Dermis microvascular lymphatic vessel endothelial cell (primary cell): ENCODE measurements around the gene FBXL16. TPM values are rescaled to one million over a fixed set of nuclear protein-coding genes. Genes with fewer than 3 reads are reported as not detected.

ENCODE experiments used
- DNase-seq, 2 donors: peaks; one replicate each; pipeline versions ENCODE4 v3.0.0 to v3.0.0-alpha.2; 2010; ENCODE audit warnings: low read depth in 2 of 2
- total RNA-seq: library from RNA; depleted of rRNA; stranded (reverse); fragments of >200 nt; gene quantifications from 2 replicates; pipeline ENCODE4 v1.2.1, GENCODE V29; 2014

The FBXL16 gene
- total RNA-seq, 1 donor from 2014 or later = under 0.01 TPM

DNA sequence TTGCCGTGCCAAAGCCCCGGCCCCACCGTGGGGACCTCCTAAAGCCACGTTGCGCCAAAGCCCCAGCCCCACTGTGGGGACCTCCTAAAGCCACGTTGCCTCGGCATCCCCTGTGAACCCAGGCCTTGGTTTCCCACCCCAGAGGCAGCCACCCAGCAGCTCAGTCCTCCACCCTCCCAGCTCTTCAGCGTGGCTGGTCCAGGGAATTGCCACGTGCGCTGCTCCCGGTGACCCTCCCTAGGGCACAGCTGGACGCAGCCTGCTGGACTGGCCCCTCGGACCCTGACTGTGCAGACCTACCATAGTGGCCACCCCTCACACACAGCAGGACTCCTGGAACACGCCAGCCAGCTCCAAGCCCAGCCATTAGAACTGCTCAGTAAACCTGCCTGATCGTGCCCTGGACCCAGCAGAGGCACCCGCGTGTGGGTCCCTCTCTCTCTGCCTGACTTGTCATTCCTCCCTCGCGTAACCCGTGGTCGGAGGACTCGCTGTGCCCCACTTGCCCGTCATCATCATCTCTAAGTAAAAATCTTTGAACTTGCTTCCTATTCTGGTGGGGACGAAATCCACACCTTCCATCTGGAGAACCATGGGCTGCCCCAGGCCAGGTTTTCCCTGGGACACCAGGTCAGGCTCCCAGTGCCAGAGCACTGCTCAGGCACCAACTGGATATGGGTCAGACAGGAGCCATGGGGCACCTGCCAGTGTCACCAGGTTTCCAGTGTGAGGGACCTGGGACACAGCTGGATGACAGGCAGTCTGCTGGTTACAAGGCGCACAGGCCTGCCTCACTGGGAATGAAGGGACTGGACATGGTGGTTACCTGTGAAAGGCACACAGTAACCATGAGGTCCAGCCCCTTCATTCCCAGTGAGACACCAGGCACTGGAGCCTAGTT is 29.6 kb upstream of the FBXL16 start:
- no peak for DNase-seq

DNA sequence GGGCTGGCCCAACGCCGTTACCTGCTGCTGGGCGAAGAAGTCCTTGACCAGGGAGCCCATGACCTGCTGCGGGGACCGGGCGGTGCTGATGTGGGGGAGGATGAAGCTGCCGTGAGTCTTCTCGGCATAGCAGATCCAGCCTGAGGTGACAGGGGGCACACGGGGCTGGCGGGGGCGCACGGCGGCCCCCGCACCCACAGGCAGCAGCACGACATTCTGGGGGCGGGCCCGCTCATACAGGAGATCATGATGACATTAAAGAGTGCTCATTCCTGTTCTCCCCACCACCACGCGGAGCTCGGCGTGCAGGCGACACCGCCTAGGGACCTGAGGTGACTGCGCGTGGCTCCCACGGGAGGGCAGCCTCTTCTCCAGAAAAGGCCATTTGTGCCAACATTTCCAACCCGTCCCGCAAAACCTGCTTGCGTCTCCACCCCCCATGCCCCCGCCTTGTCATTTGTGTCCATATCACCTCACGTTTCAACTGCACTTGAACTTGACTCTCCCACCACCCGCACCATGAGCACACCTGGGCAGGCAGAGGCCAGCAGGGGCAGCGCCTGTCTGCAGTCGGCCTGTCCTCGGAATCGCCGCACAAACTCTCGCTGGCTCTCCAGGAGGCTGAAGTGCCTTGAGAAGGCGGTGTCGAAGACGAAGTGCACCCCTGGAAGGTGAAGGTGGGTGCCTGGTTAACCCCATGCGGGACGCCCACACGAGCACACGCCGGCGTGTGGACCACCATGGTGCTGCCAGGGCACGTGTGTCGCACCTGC is 28.8 kb upstream of the FBXL16 start:
- DNase-seq = no peak

DNA sequence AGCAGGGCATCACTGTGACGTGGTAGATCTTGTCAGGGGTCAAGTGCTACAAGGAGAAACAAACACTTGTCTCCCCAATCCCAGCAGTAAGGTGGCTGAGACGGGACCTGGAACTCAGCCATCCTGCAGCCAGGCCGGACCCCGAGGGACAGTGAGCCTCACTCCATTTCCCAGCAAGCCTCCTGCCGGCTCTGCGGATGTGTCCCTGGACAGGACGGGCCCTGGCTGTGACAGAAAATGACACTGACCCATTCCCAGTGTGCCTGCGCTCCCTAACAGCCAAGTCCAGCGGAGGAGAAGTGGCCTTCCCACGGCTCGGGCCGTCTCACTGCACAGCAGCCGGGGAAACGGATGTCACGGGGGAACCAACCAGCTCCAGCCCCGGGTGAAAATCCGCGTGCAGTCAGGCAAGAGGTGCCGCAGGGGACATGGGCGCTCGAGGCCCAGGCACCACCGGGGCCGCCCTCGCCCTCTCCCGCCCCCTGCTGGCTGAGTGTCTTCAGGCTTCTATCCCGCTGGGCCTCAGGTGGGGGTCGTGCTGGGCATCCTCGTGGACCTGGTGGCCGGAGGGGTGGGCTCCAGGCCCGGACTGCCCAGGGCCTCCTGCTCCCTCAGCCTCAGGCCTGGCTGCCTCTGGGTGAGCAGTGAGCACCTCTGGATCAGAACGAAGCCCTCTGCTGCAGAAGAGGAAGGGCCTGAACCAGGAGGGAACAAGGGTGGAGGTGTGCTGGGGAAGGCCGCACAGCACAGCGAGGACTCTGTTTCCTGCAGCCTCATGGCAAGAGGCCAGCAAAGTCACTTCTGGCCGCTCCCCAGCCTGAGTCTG is 28.0 kb upstream of the FBXL16 start:
- no peak for DNase-seq

DNA sequence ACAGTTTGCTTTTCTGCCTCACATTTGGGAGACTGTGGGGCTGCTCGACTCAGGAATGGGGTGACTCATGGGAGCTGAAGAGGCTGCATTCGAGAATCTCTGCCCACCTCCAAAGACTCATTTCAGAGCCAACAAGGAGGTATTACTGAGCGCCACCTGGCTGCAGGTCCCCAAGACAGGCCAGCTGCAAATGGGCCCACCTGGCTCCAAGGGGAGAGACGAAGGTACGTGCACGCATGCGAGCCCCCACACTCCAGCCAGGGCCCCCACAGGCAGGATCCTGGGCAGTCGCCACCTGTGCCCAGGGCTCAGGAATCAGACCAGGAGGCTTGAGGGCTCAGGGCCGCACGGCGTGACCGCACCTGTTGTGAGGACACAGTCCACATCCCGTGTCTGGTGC is 27.3 kb upstream of the FBXL16 start:
- no peak for DNase-seq

DNA sequence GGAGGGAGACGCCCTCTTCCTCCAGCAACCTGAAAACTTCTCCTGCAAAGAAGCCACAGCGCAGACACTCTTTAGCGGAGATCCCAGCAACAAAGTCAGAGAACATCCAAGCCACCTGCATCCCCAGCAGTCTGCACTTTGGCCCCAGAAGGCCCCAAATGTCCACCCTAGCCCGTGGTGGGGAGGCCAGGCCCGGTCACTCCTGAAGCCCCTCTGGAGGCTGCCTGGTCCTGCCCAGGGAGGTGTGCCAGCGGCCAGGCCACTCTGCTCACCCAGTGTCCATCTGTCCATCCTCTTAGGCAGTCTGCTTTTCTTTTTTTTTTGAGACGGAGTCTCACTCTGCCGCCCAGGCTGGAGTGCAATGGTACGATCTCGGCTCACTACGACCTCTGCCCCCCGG is 26.7 kb upstream of the FBXL16 start:
- no peak for DNase-seq

DNA sequence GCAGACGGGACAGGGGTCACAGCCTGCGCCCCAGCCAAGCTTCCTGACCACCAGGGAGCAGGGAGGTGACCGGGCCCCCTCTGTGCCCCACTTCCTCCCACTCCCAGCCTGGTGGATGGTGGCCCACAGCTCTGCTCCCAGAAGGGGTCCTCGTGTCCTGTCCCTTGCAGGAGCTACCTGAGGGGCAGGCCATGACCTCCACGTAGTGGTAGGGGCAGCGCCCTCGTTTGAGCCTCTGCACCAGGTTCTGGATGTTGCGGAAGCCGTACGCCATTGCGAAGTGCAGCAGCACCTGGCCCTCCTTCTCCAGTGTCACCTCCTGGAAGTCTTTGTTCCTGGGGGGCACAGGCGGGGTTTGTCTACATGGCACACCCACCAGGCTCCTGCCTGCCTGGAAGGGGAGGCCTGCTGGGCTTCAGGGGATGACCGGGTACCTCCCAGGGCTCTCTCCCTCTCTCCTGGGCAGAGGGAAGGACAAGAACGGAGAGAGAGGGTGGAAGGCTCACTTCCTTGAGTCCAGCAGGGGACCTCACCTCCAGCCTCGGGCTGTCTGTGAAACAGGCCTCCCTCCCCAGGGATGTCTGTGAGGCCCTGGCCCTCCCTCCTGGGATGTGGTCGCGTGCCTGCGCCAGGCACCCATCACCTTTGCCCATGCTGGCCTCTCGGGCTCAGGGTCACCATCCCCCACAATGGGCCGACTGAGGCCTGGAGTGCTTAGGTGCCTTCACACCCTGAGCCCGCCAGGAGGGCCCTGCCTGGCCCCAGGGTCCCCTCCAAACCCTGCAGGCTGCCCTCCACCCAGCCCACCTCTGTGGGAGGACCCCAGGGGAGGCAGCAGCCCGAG is 25.3 kb upstream of the FBXL16 start:
- no peak for DNase-seq

DNA sequence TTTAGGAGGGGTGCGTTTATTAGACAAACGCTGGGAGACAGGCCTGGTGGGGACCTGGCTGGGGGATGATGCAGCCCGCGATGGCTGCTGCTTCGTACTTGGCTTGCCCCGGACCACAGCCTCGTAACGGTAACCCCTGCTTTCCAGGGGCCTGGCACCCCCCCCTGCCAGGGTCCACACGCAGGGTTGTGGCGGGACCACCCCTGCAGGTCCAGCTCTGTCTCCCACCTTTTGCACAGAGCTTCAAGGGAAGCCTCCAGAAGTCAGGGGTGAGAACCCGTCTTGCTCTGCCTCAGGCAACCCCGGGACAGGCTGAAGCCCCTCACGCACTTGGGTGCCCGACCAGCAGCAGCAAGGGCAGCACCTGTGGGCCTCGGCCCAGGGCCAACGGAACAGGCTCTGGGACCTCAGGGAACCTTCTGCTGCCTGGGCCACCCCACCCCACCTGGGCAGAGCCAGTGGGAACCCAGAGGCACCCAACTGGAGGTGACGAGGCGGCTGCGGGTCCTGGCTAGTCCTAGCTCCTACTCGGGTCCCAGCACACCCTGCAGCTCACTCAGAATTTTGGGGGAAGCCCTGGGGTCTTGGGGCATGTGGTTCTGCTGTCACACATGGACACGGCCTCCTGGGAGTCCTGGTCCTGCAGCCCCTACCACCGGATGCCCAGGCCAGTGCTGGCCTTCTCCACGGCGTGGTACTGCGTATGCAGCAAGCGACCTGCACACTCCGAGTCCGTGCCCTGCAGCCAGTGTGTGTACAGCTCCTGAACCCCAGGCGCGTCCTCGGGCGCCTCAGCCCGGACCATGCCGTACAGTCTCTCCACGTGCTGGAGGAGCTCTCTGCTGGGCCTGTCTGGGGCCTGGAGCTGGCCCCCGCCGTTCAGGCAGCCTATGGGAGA is 24.4 kb upstream of the FBXL16 start:
- DNase-seq = no peak

DNA sequence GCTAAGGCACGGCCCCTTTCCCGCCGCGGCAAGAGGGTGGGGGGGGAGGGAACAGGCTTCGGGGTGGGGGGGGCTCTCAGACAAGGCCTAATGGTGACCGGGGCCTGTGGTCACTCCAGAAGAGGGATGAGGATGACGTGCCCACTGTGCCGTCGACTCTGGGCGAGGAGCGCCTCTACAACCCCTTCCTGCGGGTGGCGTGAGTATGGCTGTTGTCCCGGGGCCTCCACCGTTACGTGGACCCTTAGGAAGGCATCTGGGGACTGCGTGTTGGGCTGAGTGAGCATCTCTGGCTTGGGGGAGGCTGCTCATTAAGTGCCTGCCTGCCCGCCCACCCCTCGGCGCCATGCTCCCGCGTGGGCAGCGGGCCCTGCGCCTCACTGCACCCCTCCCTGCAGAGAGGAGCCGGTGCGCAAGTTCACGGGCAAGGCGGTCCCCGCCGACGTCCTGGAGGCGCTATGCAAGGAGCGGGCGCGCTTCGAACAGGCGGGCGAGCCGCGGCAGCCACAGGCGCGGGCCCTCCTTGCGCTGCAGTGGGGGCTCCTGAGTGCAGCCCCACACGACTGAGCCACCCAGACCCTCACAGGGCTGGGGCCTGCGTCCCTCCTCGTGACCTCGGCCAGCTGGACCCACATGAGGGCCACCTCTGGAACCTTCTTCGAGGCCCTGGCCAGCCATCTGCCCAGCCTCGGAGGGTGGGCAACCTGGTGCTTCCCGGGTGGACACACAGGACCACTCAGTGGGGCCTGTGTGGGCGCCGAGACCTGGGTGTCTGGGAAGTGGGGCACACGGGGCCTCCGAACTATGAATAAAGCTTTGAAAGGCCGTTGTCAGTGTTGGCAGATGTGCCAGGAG is 23.5 kb upstream of the FBXL16 start:
- no peak for DNase-seq

DNA sequence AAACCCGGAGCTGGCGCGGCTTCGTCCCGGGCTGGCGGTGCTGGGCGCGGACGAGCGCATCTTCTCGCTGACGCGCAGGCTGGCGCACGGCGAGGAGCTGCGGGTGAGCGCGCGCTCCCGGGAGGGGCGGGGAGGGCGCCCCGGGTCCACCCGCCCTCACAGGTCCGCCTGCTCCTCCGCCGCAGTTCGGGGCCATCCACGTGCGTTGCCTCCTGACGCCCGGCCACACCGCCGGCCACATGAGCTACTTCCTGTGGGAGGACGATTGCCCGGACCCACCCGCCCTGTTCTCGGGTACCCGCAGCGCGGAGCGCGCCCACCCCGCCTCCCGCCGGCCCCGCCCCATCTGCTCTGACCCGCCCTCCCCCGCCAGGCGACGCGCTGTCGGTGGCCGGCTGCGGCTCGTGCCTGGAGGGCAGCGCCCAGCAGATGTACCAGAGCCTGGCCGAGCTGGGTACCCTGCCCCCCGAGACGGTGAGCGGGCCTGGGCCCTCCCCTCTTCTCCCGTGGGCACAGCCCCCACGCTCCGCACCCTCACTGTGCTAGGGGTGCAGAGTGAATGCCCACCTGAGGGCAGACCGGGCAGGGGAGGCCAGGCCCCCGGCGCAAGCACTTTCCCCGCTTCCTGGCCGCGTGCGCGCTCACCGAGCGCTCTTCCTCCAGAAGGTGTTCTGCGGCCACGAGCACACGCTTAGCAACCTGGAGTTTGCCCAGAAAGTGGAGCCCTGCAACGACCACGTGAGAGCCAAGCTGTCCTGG is 22.7 kb upstream of the FBXL16 start:
- peak; percentile 36 to 71 for DNase-seq

DNA sequence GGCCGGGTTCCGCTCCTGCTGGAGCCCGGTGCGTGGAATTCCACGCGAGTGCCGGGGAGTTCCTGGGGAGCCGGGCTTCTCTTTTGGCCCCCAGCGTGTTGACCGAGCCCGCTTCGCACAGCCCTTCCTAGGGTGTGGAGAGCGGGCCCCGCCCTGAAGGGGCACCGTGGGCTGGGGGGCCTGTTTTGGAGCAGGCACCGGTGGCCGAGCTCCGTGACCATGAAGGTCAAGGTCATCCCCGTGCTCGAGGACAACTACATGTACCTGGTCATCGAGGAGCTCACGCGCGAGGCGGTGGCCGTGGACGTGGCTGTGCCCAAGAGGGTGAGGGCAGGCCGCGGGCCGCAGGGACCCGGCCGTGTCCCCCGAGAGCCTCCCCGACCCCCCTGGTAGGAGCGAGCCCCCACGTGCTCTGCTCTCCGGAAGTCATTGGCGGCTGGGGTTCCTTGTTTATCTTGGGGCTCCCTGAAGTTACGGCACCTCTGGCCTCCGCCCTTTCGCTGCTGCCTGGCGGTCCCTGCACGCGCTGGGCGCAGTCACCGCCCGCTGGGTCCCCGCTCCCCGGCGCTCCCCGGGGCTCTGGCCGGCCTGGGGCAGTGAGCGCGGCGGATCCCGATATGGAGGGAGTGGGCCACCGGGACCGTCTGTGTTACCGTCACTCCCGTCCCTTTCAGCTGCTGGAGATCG is 21.8 kb upstream of the FBXL16 start:
- DNase-seq = no peak

DNA sequence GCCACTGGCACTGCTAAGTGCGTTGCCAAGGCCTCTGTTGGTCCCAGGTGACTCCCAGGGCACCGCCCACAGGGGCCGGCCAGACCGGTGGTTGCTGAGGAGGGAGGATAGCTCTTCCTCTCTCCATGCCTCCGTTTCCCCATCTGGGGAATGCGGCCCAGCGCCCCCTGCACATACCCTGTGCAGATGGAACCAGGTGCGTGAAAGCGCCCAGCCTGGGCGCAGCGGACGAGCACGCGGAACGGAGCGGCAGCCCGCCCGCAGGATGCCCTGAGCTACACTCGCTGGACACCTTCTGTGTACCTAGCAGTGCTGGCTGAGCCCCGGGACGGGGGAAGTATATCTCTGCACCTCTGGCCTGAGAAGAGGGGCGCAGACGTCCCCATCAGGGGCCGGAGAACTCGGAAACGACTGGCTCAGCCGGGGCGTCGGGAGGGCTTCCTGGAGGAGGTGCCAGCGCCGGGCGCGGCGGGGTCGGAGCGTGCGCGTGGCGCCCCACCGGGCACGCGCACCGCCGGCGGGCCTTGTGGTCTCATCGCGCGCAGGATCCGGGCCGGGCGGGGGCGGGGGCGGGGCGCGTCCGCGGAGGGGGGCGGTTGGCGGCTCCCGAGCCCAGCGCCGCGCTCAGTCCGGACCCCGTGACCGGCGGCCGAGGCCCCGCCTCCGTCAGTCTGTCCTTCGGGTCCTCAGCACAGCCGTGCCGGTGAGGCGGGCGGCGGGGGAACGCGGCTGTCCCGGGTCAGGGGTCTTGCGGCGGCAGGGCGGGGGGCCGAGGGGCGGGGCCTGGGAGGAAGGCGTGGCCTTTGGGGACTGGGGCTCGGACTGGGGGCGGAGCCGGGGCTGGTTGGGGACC is 21.1 kb upstream of the FBXL16 start, which contains the start of the genes CCDC78 and HAGHL:
TSS of gene CCDC78 (minus strand) at position 6 of the 853 bp plus-strand sequence. CDS start 76 bp downstream, outside the sequence.
TSS of gene HAGHL (plus strand) at position 669 of the 853 bp plus-strand sequence. CDS start 404 bp downstream, outside the sequence.
- peak in 1 of 2 donors; percentile 51 for DNase-seq

DNA sequence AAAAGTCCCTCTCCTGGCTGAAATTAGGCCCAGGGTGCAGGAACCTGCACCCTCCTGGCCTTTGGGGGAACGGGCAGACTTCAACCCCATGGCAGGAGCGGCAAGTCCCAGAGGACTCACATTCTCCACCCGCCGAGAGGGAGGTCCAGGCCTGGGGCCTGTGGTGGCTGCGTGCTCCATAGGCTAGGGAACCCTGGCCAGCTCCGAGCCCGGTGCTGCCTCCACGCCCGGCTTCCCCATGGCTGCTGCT is 20.5 kb upstream of the FBXL16 start:
- DNase-seq = no peak

DNA sequence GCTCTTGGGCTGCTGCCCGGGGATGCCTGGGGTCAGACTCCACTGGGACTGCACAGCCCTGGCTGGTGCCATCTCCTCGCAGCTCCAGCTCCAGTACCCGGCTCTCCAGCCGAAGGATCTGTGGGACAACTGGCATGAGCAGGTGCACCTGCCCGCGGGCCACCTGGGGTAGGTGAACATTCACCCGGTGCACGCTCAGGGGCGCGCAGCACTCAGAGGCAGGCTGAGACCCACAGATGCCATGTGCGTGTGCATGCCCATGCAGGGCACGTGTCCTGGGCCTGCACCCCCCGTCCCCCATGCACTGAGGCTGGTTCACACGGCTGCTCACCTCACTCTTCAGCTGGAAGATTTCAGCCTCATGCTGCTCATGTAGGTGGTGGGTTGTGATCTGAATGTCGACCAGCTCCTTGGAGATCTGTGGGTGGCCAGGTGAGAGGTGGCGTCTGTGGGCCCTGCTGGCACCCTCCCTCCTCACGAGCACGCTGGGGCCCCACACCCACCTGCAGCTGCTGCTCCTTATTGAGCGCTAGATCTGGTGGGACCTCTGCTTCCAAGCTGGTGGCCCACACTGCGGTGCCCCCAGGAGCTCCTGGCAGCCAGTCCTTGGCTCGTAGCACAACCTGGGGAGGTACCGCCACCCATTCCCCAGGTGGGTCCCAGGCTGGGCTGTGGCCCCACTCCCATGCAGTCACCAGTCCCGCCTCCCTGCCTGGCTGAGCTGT is 20.0 kb upstream of the FBXL16 start:
- DNase-seq = no peak

DNA sequence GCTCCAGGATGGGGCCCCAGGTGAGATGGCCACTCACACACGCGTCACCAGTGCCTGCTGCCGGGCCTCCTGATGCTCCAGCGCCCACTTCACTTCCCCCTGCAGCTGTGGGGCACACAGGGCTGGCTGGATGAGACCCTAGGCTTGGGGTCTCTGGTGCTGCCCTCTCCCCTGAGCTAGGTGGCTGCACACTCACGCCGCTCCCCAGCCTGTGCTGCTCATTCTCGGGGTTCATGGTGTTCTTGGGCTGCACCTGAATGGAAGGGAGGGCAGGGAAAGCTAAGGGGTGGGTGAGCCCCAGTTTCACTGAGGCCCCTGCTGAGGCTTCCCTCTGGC is 19.4 kb upstream of the FBXL16 start:
- no peak for DNase-seq

DNA sequence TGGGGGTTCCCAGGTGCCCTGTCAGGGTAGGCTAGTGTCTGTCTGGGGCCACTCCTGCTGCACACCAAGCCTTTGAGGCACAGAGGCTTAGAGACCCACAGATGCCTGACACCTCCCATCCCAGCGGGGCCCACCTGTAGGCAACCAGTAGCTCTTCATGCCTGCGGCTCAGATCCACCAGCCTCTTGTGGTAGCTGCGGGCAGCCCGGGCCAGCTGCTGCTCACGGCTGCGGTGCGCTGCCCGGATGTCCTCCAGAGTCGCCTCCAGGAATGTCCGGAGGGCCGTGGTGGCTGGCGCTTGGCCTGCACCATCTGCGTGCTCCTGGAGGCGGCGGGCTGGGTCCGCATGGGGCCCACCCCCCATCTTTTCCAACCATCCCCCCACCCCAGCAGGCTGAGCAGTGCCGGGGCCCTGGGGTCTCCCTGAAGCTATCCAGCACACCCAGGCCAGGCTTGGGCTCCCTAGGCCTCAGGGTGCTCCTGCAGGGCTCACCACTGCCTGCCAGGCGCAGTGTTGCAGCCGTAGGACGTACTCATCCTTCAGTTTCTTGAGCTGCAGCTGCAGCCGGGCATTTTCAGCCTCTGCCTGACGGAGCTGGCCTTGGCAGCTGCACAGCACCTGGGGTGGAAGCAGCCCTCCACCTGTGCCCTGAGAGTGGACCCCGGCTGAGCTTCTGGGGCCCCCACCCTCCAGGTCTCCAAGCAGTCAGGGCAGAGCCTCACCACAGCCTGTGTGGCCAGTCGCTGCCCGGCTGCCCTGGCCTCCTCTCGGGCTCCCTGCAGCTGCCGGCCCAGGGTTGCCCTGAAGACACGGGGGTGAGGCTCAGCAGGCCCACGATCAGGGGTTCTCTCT is 18.8 kb upstream of the FBXL16 start:
- no peak for DNase-seq
